HCT116 (cell line): ENCODE results near the gene ACO2. TPM values are rescaled to one million over a fixed set of nuclear protein-coding genes. Genes with fewer than 3 reads are reported as not detected.

Experiments used
- ATAC-seq: fragments of 200-7000 bp; cut with Tn5 transposase; 2 replicates; pipeline ENCODE4 v1.9.1; 2020; ENCODE audit warnings: mild to moderate bottlenecking, moderate library complexity
- BruUV-seq: library from RNA; stranded (reverse); fragments of 400-500 nt; replicated peaks from 2 replicates; lab custom pipeline; 2021; lab: Mats Ljungman, UMichigan
- CTCF ChIA-PET: fragments of 300-600 bp; sonication (Branson Sonifier 250); formaldehyde crosslinking; loops from one replicate; lab custom pipeline; 2021; ENCODE audit warnings: antibody characterized with exemption; lab: Charles Lee
- POLR2A ChIA-PET: fragments of 300-600, 350-600 bp; sonication (Branson Sonifier 250); formaldehyde crosslinking; loops from one replicate; lab custom pipeline; 2021; ENCODE audit warnings: antibody characterized with exemption; lab: Charles Lee
- RAD21 ChIA-PET, 2 experiments: fragments of 300-600 bp; sonication (Branson Sonifier 250); formaldehyde crosslinking; loops; one replicate each; lab custom pipeline; 2023; ENCODE audit warnings: low total read pairs in 2 of 2; ENCODE audit not compliant: uncharacterized antibody in 2 of 2, unreplicated experiment in 2 of 2, low non-redundant PET in 1 of 2; lab: Charles Lee
- DNase-seq: peaks from one replicate; pipeline ENCODE4 v3.0.0-alpha.2; 2010; ENCODE audit warnings: low read depth, low spot score
- H2AFZ ChIP-seq: fragments of 200-600 bp; shearing (Covaris generic), sonication (generic); 2 replicates; pipeline ENCODE4 v1.6.1; 2017; ENCODE audit warnings: low read depth, mixed run types, mixed read lengths, antibody characterized with exemption, low read length; ENCODE audit not compliant: poor library complexity, severe bottlenecking
- H3K27ac ChIP-seq: 2 replicates; pipeline ENCODE4 v1.5.1; 2012; ENCODE audit warnings: low read depth, low read length
- H3K27me3 ChIP-seq: fragments of 200-600 bp; sonication (generic); 2 replicates; pipeline ENCODE4 v1.6.1; 2016; ENCODE audit warnings: mixed run types, low read length, mixed read lengths; ENCODE audit not compliant: insufficient read depth
- H3K36me3 ChIP-seq, 2 experiments: fragments of 200-500 bp in 1 of 2; fragments of 200-600 bp in 1 of 2; sonication (Bioruptor generic) in 1 of 2; sonication (generic) in 1 of 2; 2 replicates each; pipeline versions ENCODE4 v1.5.1 to v1.6.1; 2014 to 2016; ENCODE audit warnings: low read length in 2 of 2, inconsistent platforms in 1 of 2, mixed read lengths in 1 of 2, mixed run types in 1 of 2; ENCODE audit not compliant: insufficient read depth in 2 of 2, control insufficient read depth in 1 of 2
- H3K4me1 ChIP-seq, 2 experiments: fragments of 200-600 bp in 1 of 2; sonication (generic) in 1 of 2; 2 replicates each; pipeline versions ENCODE4 v1.5.1 to v1.6.1; 2012 to 2017; ENCODE audit warnings: low read length in 2 of 2, inconsistent platforms in 1 of 2, mild to moderate bottlenecking in 1 of 2, mixed read lengths in 1 of 2, mixed run types in 1 of 2, moderate library complexity in 1 of 2; ENCODE audit not compliant: insufficient read depth in 2 of 2, control insufficient read depth in 1 of 2
- H3K4me2 ChIP-seq: fragments of 200-600 bp; sonication (generic); 2 replicates; pipeline ENCODE4 v1.6.1; 2017; ENCODE audit warnings: mixed run types, low read length, mixed read lengths
- H3K4me3 ChIP-seq, 2 experiments: fragments of 200-600 bp in 1 of 2; sonication (generic) in 1 of 2; replicated peaks in 1 of 2; 2 replicates each; pipeline ENCODE4 v1.5.1; 2011 to 2016; ENCODE audit warnings: low read length in 2 of 2, control low read depth in 1 of 2, low read depth in 1 of 2, mild to moderate bottlenecking in 1 of 2, mixed read lengths in 1 of 2, mixed run types in 1 of 2
- H3K79me2 ChIP-seq: fragments of 200-600 bp; sonication (generic); 2 replicates; pipeline ENCODE4 v1.6.1; 2017; ENCODE audit warnings: mild to moderate bottlenecking, mixed run types, low read length, moderate library complexity, mixed read lengths; ENCODE audit not compliant: insufficient read depth
- H3K9ac ChIP-seq: fragments of 200-600 bp; sonication (generic); 2 replicates; pipeline ENCODE4 v1.6.1; 2016; ENCODE audit warnings: low read length, mixed read lengths
- H3K9me2 ChIP-seq: fragments of 200-600 bp; sonication (generic), shearing (Covaris generic); 2 replicates; pipeline ENCODE4 v1.6.1; 2017; ENCODE audit warnings: mixed run types, mild to moderate bottlenecking, moderate library complexity; ENCODE audit not compliant: insufficient read depth
- H3K9me3 ChIP-seq, 2 experiments: fragments of 200-500 bp in 1 of 2; fragments of 200-600 bp in 1 of 2; sonication (Bioruptor generic) in 1 of 2; sonication (generic) in 1 of 2; 2 replicates each; pipeline ENCODE4 v1.6.1; 2014 to 2017; ENCODE audit warnings: low read length in 2 of 2, mixed read lengths in 2 of 2, inconsistent platforms in 1 of 2, low read depth in 1 of 2, mild to moderate bottlenecking in 1 of 2, mixed run types in 1 of 2, moderate library complexity in 1 of 2; ENCODE audit not compliant: control insufficient read depth in 1 of 2, insufficient read depth in 1 of 2
- H4K20me1 ChIP-seq: fragments of 200-600 bp; sonication (generic), shearing (Covaris generic); 2 replicates; pipeline ENCODE4 v1.6.1; 2017; ENCODE audit warnings: mixed run types, mild to moderate bottlenecking, moderate library complexity; ENCODE audit not compliant: insufficient read depth
- ATF3 ChIP-seq: IDR thresholded peaks from 2 replicates; pipeline ENCODE4 v1.6.1; 2012
- CBX3 ChIP-seq: IDR thresholded peaks from 2 replicates; pipeline ENCODE4 v1.6.1; 2012; ENCODE audit warnings: low read depth
- CEBPB ChIP-seq: IDR thresholded peaks from 2 replicates; pipeline ENCODE4 v1.6.1; 2012; ENCODE audit warnings: low read depth
- CTCF ChIP-seq, 3 experiments: fragments of 200-600 bp in 1 of 3; sonication (generic) in 1 of 3; IDR thresholded peaks in 2 of 3; conservative IDR thresholded peaks in 1 of 3; 2 replicates each; pipeline ENCODE4 v1.5.1; 2012 to 2017; ENCODE audit warnings: low read depth in 2 of 3, low read length in 2 of 3, antibody characterized with exemption in 1 of 3, borderline replicate concordance in 1 of 3, control low read depth in 1 of 3, mild to moderate bottlenecking in 1 of 3, mixed read lengths in 1 of 3, mixed run types in 1 of 3, moderate library complexity in 1 of 3; ENCODE audit not compliant: insufficient read depth in 1 of 3
- EGR1 ChIP-seq: IDR thresholded peaks from 2 replicates; pipeline ENCODE4 v1.6.1; 2012; ENCODE audit warnings: low read depth
- ELF1 ChIP-seq: IDR thresholded peaks from 2 replicates; pipeline ENCODE4 v1.6.1; 2012; ENCODE audit warnings: low read depth, borderline replicate concordance
- EZH2 ChIP-seq: fragments of 200-600 bp; sonication (generic); IDR thresholded peaks from 2 replicates; pipeline ENCODE4 v1.6.1; 2017; ENCODE audit warnings: antibody characterized with exemption, mixed run types
- EZH2phosphoT487 ChIP-seq: fragments of 200-600 bp; IDR thresholded peaks from 2 replicates; pipeline ENCODE4 v1.6.1; 2018; ENCODE audit warnings: antibody characterized with exemption, borderline replicate concordance
- JUND ChIP-seq: IDR thresholded peaks from 2 replicates; pipeline ENCODE4 v1.6.1; 2012
- MAX ChIP-seq: IDR thresholded peaks from 2 replicates; pipeline ENCODE4 v1.6.1; 2012
- POLR2A ChIP-seq: IDR thresholded peaks from 2 replicates; pipeline ENCODE4 v1.7.0; 2011; ENCODE audit warnings: borderline replicate concordance; ENCODE audit not compliant: insufficient read depth, insufficient read length; ENCODE audit errors: extremely low read depth
- POLR2AphosphoS5 ChIP-seq: IDR thresholded peaks from 2 replicates; pipeline ENCODE4 v1.6.1; 2011; ENCODE audit warnings: mild to moderate bottlenecking, low read depth, low read length, moderate library complexity
- RAD21 ChIP-seq: IDR thresholded peaks from 2 replicates; pipeline ENCODE4 v1.6.1; 2012; ENCODE audit warnings: low read depth, mild to moderate bottlenecking
- SIN3A ChIP-seq: IDR thresholded peaks from 2 replicates; pipeline ENCODE4 v1.6.1; 2012; ENCODE audit warnings: low read depth
- SP1 ChIP-seq: IDR thresholded peaks from 2 replicates; pipeline ENCODE4 v1.6.1; 2012; ENCODE audit warnings: low read depth
- TCF7L2 ChIP-seq: IDR thresholded peaks from 2 replicates; pipeline ENCODE4 v1.7.0; 2011; ENCODE audit warnings: borderline replicate concordance, inconsistent platforms; ENCODE audit not compliant: insufficient read depth, insufficient read length; ENCODE audit errors: extremely low read depth
- ZFX ChIP-seq: fragments of 450-650 bp; IDR thresholded peaks from 2 replicates; pipeline ENCODE4 v1.6.1; 2017
- ZNF274 ChIP-seq: fragments of 200-500 bp; sonication (Bioruptor generic); IDR thresholded peaks from 2 replicates; pipeline ENCODE4 v1.6.1; 2014; ENCODE audit warnings: mild to moderate bottlenecking, low read depth, low read length, inconsistent platforms
- intact Hi-C: fragments of 100-400 bp; cut with micrococcal nuclease; formaldehyde crosslinking; loops from 2 replicates; pipeline ENCODE4 v1.10.0; 2022
- total RNA-seq: library from RNA; stranded (reverse); gene quantifications from one replicate; pipeline ENCODE4 v1.2.1, GENCODE V29; 2021; ENCODE audit not compliant: unreplicated experiment

ACO2 gene
- total RNA-seq, 1 experiment from 2014 or later: 108 TPM

- no peak for ATAC-seq
- no TSS peak for BruUV-seq
- no peak for DNase-seq
- CTCF ChIA-PET: no interaction called here
- Histone ChIP-seq H3K9ac (no peak overlapping the region), H3K27me3 (no peaks in the 10 kb centered on the region), H3K9me2 (no peaks in the 10 kb centered on the region), H2AFZ (no peak overlapping the region), H4K20me1 (no peaks in the 10 kb centered on the region), H3K4me3 (no peak overlapping the region), H3K9me3 (no peaks in the 10 kb centered on the region), H3K4me2 (no peak overlapping the region), H3K36me3 (no peaks in the 10 kb centered on the region), H3K4me1 (peaks cover 6 to 13% of the 10 kb centered on the region in 2 experiments), H3K27ac (no peak overlapping the region), H3K79me2 (no peaks in the 10 kb centered on the region)
- RAD21 ChIA-PET: no interaction called here
- POLR2A ChIA-PET: interaction anchor here (1.2 kb wide), 1 partner anchor 19 kb away, joined by 7 read pairs; the partner anchor contains the start of gene PMM1
- intact Hi-C loops: no loop called here
- TF ChIP-seq ZNF274 (no peak), JUND (no peak), ELF1 (no peak), CEBPB (no peak), ATF3 (no peak), EZH2 (no peak), CBX3 (no peak), EGR1 (no peak), POLR2AphosphoS5 (no peak), EZH2phosphoT487 (no peak)
Observed at GRCh38 chr22:41570221-41570620, 101.3 kb downstream of the ACO2 start.

- H3K4me1 ChIP-seq: no peaks in the 10 kb centered on the region
- 0 out of 4 replicates have a peak, but pooled peaks cover 0 to 3% of the 10 kb centered on the region in 2 experiments for H3K36me3 ChIP-seq
- ChIA-PET RAD21 (no interaction called here), CTCF (no interaction called here), POLR2A (no interaction called here)
- no peaks in the 10 kb centered on the region for H3K9me2 ChIP-seq
- no peaks in the 10 kb centered on the region for H4K20me1 ChIP-seq
- no peak overlapping the region for H3K27ac ChIP-seq
- H3K9me3 ChIP-seq: no peaks in the 10 kb centered on the region
- H3K4me3 ChIP-seq: no peak overlapping the region
- H2AFZ ChIP-seq: no peak overlapping the region
- DNase-seq: no peak
- H3K27me3 ChIP-seq: no peaks in the 10 kb centered on the region
- no peak for ATAC-seq
- no TSS peak for BruUV-seq
- no peak overlapping the region for H3K9ac ChIP-seq
- H3K4me2 ChIP-seq: no peak overlapping the region
- intact Hi-C loops: no loop called here
- H3K79me2 ChIP-seq: no peaks in the 10 kb centered on the region
- no peak for TF ChIP-seq SP1
- no peak for TF ChIP-seq POLR2A
- no peak for TF ChIP-seq TCF7L2
- no peak for TF ChIP-seq CEBPB
- no peak for TF ChIP-seq ELF1
- TF ChIP-seq ZFX: no peak
- TF ChIP-seq MAX: no peak
- no peak for TF ChIP-seq RAD21
- TF ChIP-seq SIN3A: no peak
- no peak for TF ChIP-seq CTCF (IDR thresholded peaks at IDR 0.05 in 2 of 3, conservative IDR thresholded peaks at IDR 0.05 in 1 of 3; ENCODE audit: borderline replicate concordance in 1 of 3, insufficient read depth in 1 of 3, low read depth in 2 of 3, low read length in 2 of 3)
- no peak for TF ChIP-seq EZH2phosphoT487
- no peak for TF ChIP-seq ZNF274
- TF ChIP-seq ATF3: no peak
- no peak for TF ChIP-seq POLR2AphosphoS5
Observed at GRCh38 chr22:41571786-41572185, 102.9 kb downstream of the ACO2 start.
